Body of pancreas (tissue), 4 donors: ENCODE data around the gene SRPRB. TPM values are rescaled to one million over a fixed set of nuclear protein-coding genes. Genes with fewer than 3 reads are reported as not detected.

ENCODE experiments used
- ATAC-seq: fragments of 150-250 bp; one replicate; pipeline ENCODE4 v1.9.1; 2016
- DNase-seq, 4 donors: peaks; one replicate each; pipeline ENCODE4 v3.0.0-alpha.2; 2019
- H3K27ac ChIP-seq, 4 donors: fragments of 200-600 bp; sonication (generic); 1 replicate in 3 of 4; 2 replicates in 1 of 4; pipeline versions ENCODE4 v1.5.1 to v1.6.1; 2016 to 2019; ENCODE audit warnings: mild to moderate bottlenecking in 1 of 4, mixed read lengths in 1 of 4, moderate library complexity in 1 of 4
- H3K27me3 ChIP-seq, 2 donors: fragments of 200-600 bp; sonication (generic); one replicate each; pipeline ENCODE4 v1.6.0; 2016; ENCODE audit warnings: mild to moderate bottlenecking in 1 of 2
- H3K36me3 ChIP-seq, 2 donors: fragments of 200-600 bp; sonication (generic); replicated peaks in 1 of 2; 2 replicates each; pipeline ENCODE4 v1.5.1; 2016; ENCODE audit warnings: low read depth in 2 of 2; ENCODE audit not compliant: insufficient read depth in 1 of 2
- H3K4me1 ChIP-seq: fragments of 200-600 bp; sonication (generic); one replicate; pipeline ENCODE4 v1.6.0; 2016
- H3K4me3 ChIP-seq, 2 donors: fragments of 200-600 bp; sonication (generic); 1 replicate in 1 of 2; 2 replicates in 1 of 2; pipeline ENCODE4 v1.5.1; 2016 to 2019
- H3K9me3 ChIP-seq, 3 donors: fragments of 200-600 bp; sonication (generic); 1 replicate in 2 of 3; 2 replicates in 1 of 3; pipeline ENCODE4 v1.5.1; 2016
- CTCF ChIP-seq, 7 experiments: fragments of 450-650 bp in 4 of 7; fragments of 200-600 bp in 3 of 7; sonication (generic) in 3 of 7; IDR thresholded peaks; one replicate each; pipeline ENCODE4 v1.5.1; 2016 to 2019; ENCODE audit warnings: antibody characterized with exemption in 7 of 7
- POLR2A ChIP-seq, 3 donors: fragments of 450-650 bp; IDR thresholded peaks; one replicate each; pipeline ENCODE4 v1.6.1; 2016; ENCODE audit warnings: antibody characterized with exemption in 3 of 3, mild to moderate bottlenecking in 2 of 3
- WGBS, 2 donors: methylation state at CpG; one replicate each; pipeline ENCODE4 v1.1.5; 2017; 5-methylcytosine and 5-hydroxymethylcytosine counted together
- intact Hi-C: fragments of 100-400 bp; cut with DNase I; formaldehyde crosslinking; loops from one replicate; pipeline ENCODE4 v1.15.1; 2023
- total RNA-seq, 2 donors: library from RNA; depleted of rRNA; stranded (reverse); fragments of >200 nt; gene quantifications; one replicate each; pipeline ENCODE4 v1.1.0, GENCODE V29; 2016

Gene SRPRB
- total RNA-seq, 2 donors from 2014 or later: 28.3 to 39.4 TPM

GRCh38 chr3:133840055-133840737 is 34.6 kb downstream of the SRPRB start:
- Histone ChIP-seq H3K4me1 (no peaks in the 10 kb centered on the region), H3K9me3 (no peaks in the 10 kb centered on the region), H3K36me3 (no peaks in the 10 kb centered on the region), H3K27ac (no peak overlapping the region), H3K4me3 (no peak overlapping the region), H3K27me3 (no peaks in the 10 kb centered on the region)
- no peak for ATAC-seq
- no peak for TF ChIP-seq CTCF (IDR thresholded peaks at IDR 0.05)
- TF ChIP-seq POLR2A (IDR thresholded peaks at IDR 0.05): no peak
- intact Hi-C loops: no loop called here
- DNase-seq: no peak
- WGBS, 2 donors: 84 to 86% methylated on average over 8 to 9 of the region's 9 CpGs

DNA sequence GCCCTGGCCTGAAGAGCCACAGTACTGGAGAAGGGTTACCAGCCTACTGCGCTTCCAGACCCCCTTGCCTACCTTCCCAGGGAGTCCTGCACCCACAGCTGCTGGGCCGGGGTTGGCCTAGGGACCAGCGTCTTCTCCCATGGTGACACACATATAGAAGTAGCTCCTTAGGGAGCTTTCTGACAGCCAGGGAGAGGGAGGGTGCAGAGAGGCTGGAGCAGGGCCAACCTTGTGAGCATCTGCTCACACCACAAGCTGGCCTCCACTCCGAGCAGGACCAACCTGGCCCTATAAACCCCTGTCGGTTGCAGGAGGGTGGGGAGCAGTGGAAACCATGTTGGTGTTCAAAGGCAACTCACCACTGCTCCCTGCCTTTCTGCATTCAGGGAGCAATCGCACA is 35.2 kb downstream of the SRPRB start:
- no peak for ATAC-seq
- intact Hi-C loops: no loop called here
- Histone ChIP-seq H3K27ac (no peak overlapping the region), H3K4me1 (no peaks in the 10 kb centered on the region), H3K9me3 (no peaks in the 10 kb centered on the region), H3K4me3 (no peak overlapping the region), H3K27me3 (no peaks in the 10 kb centered on the region), H3K36me3 (no peaks in the 10 kb centered on the region)
- DNase-seq: no peak
- TF ChIP-seq POLR2A (IDR thresholded peaks at IDR 0.05) (no peak), CTCF (IDR thresholded peaks at IDR 0.05) (no peak)
- WGBS, 2 donors: 84 to 92% methylated on average over 2 to 4 of the region's 6 CpGs

DNA sequence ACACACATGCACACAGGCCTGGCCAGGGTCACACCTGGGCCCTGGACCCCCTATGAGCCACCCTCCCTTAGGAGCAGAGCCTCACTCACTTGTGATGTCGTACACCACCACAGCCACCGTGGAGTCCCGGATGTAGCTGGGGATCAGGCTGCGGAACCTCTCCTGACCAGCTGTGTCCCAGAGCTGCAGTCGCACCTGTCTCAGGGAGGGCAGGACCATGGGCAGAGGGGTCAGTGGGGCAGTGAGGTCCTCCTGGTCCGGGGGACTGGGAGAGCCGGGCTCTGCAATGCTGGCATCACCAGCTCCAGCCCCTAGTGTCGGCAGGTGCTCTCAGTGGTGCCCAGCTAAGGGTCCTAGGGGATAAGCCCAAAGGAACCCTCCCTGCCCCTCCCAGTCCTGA is 35.6 kb downstream of the SRPRB start:
- no peaks in the 10 kb centered on the region for H3K4me1 ChIP-seq
- DNase-seq (no peak), ATAC-seq (no peak)
- no peak overlapping the region for H3K27ac ChIP-seq
- no peaks in the 10 kb centered on the region for H3K36me3 ChIP-seq
- no peak overlapping the region for H3K4me3 ChIP-seq
- no peak for TF ChIP-seq CTCF (IDR thresholded peaks at IDR 0.05)
- TF ChIP-seq POLR2A (IDR thresholded peaks at IDR 0.05): no peak
- 94 to 96% methylated on average over 3 to 8 of the region's 8 CpGs for WGBS, 2 donors
- H3K27me3 ChIP-seq: no peaks in the 10 kb centered on the region
- intact Hi-C loops: no loop called here
- H3K9me3 ChIP-seq: no peaks in the 10 kb centered on the region

DNA sequence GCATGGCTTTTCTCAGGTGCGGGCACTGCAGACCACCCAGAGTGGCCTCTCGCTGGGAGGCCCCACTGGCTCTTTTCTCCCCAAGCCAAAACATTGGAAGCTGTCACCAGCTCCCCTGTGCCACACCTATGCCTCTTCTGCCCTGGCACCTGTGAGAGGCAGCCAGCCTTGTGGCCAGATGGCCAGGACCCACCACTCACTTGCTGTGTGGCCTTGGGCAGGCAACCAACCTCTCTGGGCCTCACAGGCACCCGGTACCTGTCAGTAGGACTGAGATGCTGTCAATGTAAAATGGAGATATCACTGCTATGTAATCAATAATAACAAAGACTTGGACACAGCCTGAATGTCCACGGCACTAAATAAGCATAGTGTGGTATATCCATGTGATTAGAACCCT is 36.5 kb downstream of the SRPRB start:
- Histone ChIP-seq H3K4me3 (no peak overlapping the region), H3K9me3 (no peaks in the 10 kb centered on the region), H3K27me3 (no peaks in the 10 kb centered on the region), H3K27ac (no peak overlapping the region), H3K4me1 (no peaks in the 10 kb centered on the region), H3K36me3 (no peaks in the 10 kb centered on the region)
- ATAC-seq: no peak
- intact Hi-C loops: no loop called here
- no peak for DNase-seq
- TF ChIP-seq CTCF (IDR thresholded peaks at IDR 0.05): no peak
- no peak for TF ChIP-seq POLR2A (IDR thresholded peaks at IDR 0.05)
- WGBS, 2 donors: 33 to 54% methylated on average over 2 to 4 of the region's 4 CpGs

DNA sequence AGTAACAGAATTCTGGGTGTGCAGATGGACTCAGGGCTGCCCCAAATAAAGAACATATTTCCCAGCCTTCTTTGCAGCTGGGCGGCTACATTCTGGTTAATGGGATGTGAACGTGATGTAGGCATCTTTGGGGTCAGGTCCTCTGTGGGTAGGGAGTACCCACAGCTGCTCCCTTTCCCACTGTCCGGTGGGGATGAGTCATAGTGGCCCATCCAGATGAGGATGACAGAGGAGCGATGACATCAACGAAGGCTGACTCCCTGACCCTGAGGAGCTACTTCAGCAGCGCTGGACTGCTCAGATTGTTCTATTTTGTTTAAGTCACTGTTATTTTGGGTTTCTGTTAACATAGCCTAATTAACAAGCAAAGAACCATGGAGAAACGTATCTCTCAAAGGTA is 38.0 kb downstream of the SRPRB start:
- 75 to 81% methylated on average over 7 of the region's 7 CpGs for WGBS, 2 donors
- Histone ChIP-seq H3K27me3 (no peaks in the 10 kb centered on the region), H3K9me3 (no peaks in the 10 kb centered on the region), H3K36me3 (no peaks in the 10 kb centered on the region), H3K27ac (no peak overlapping the region), H3K4me1 (no peaks in the 10 kb centered on the region), H3K4me3 (no peak overlapping the region)
- DNase-seq (no peak), ATAC-seq (no peak)
- intact Hi-C loops: no loop called here
- TF ChIP-seq CTCF (IDR thresholded peaks at IDR 0.05) (no peak), POLR2A (IDR thresholded peaks at IDR 0.05) (no peak)
